Lung (tissue), 12 donors: ENCODE data around the gene B4GAT1. TPM values are rescaled to one million over a fixed set of nuclear protein-coding genes. Genes with fewer than 3 reads are reported as not detected.

Experiments
- ATAC-seq: fragments of 200-7000 bp; cut with Tn5 transposase; one replicate; pipeline ENCODE4 v1.9.1; 2020; ENCODE audit warnings: moderate number of reproducible peaks; ENCODE audit not compliant: insufficient read depth, low FRiP score
- DNase-seq, 3 donors: peaks; one replicate each; pipeline ENCODE4 v3.0.0-alpha.2; 2013 to 2017
- H3K27ac ChIP-seq, 2 donors: one replicate each; pipeline ENCODE4 v1.5.1; 2013; ENCODE audit warnings: mild to moderate bottlenecking in 2 of 2, moderate library complexity in 2 of 2, control low read depth in 1 of 2, inconsistent platforms in 1 of 2, low read depth in 1 of 2, low read length in 1 of 2
- H3K27me3 ChIP-seq, 3 donors: one replicate each; pipeline ENCODE4 v1.5.1; 2013; ENCODE audit warnings: low read length in 2 of 3; ENCODE audit not compliant: control insufficient read depth in 3 of 3, insufficient read depth in 3 of 3
- H3K36me3 ChIP-seq, 4 donors: one replicate each; pipeline ENCODE4 v1.5.1; 2013; ENCODE audit warnings: low read length in 4 of 4, mild to moderate bottlenecking in 1 of 4, moderate library complexity in 1 of 4; ENCODE audit not compliant: control insufficient read depth in 4 of 4, insufficient read depth in 4 of 4
- H3K4me1 ChIP-seq, 5 donors: one replicate each; pipeline ENCODE4 v1.5.1; 2013; ENCODE audit warnings: low read length in 5 of 5, mild to moderate bottlenecking in 2 of 5, moderate library complexity in 1 of 5; ENCODE audit not compliant: control insufficient read depth in 5 of 5, insufficient read depth in 5 of 5
- H3K4me3 ChIP-seq: one replicate; pipeline ENCODE4 v1.5.1; 2013; ENCODE audit warnings: mild to moderate bottlenecking, control low read depth, moderate library complexity
- H3K9ac ChIP-seq, 2 donors: one replicate each; pipeline ENCODE4 v1.5.1; 2013; ENCODE audit warnings: low read length in 2 of 2, control low read depth in 1 of 2; ENCODE audit not compliant: insufficient read depth in 1 of 2
- H3K9me3 ChIP-seq, 4 donors: one replicate each; pipeline ENCODE4 v1.5.1; 2013; ENCODE audit warnings: low read length in 3 of 4, mild to moderate bottlenecking in 1 of 4, moderate library complexity in 1 of 4; ENCODE audit not compliant: control insufficient read depth in 4 of 4, insufficient read depth in 3 of 4
- CTCF ChIP-seq: IDR thresholded peaks from 2 replicates; pipeline ENCODE4 v1.5.1; 2012; ENCODE audit warnings: mild to moderate bottlenecking; ENCODE audit errors: control extremely low read depth, extremely low read depth
- whole genome bisulfite sequencing, 2 donors: extraction: QIAGEN DNeasy Blood & Tissue Kit; methylation state at CpG; one replicate each; pipeline ENCODE4 v1.1.7; 2013; 5-methylcytosine and 5-hydroxymethylcytosine counted together
- polyA plus RNA-seq, 2 donors: library from polyadenylated mRNA; stranded (reverse); fragments of 200-250 nt; gene quantifications; one replicate each; pipeline ENCODE4 v1.2.1, GENCODE V29; 2013
- total RNA-seq, 2 donors: library from RNA; depleted of rRNA in 1 of 2; stranded (reverse); fragments of >200 nt in 1 of 2; gene quantifications; one replicate each; pipeline ENCODE4 v1.2.1, GENCODE V29; 2014 to 2021
- donor health status: control.
- donor health status: control.
- donor health status: Bipolar disorder and iron deficiency.
- donor health status: healthy.
- donor health status: DM: yes; HTN: yes; CAD: no.

Gene B4GAT1
- total and polyA plus RNA-seq, 4 donors: 18.2 to 28.0 (median 24.0) TPM

- WGBS, 2 donors: 29 to 33% methylated on average over 62 to 68 of the region's 68 CpGs
- peak overlapping the region; percentile 39 to 91 for H3K27ac ChIP-seq
- no peak for TF ChIP-seq CTCF
- ATAC-seq (no peak), DNase-seq (no peak)
- H3K4me3 ChIP-seq: peak overlapping the region; percentile 78
- H3K4me1 ChIP-seq: peaks cover 8 to 36% (median 19%) of the 10 kb centered on the region in 5 donors
- H3K9me3 ChIP-seq: peaks cover 0 to 2% (median 0%) of the 10 kb centered on the region in 4 donors
- H3K27me3 ChIP-seq: no peaks in the 10 kb centered on the region
- peaks cover 0 to 3% (median 2%) of the 10 kb centered on the region in 4 donors for H3K36me3 ChIP-seq
- peak overlapping the region in 1 of 2 donors; percentile 89 for H3K9ac ChIP-seq
Observed at GRCh38 chr11:66346476-66347424, 679 bp downstream of the B4GAT1 start.

GRCh38 chr11:66345316-66345649, 2.1 kb downstream of the B4GAT1 start:
- peaks cover 8 to 36% (median 19%) of the 10 kb centered on the region in 5 donors for H3K4me1 ChIP-seq
- no peaks in the 10 kb centered on the region for H3K27me3 ChIP-seq
- WGBS, 2 donors: 6 to 15% methylated on average over 7 of the region's 7 CpGs
- H3K36me3 ChIP-seq: peaks cover 0 to 18% (median 8%) of the 10 kb centered on the region in 4 donors
- peak overlapping the region; percentile 41 to 69 for H3K9ac ChIP-seq
- TF ChIP-seq CTCF: no peak
- H3K4me3 ChIP-seq: peak overlapping the region; percentile 43
- ATAC-seq (no peak), DNase-seq (no peak)
- peak overlapping the region; percentile 89 to 90 for H3K27ac ChIP-seq
- peaks cover 0 to 2% (median 0%) of the 10 kb centered on the region in 4 donors for H3K9me3 ChIP-seq

GRCh38 chr11:66344550-66345315, 2.7 kb downstream of the B4GAT1 start, which contains the start of gene BRMS1:
Gene BRMS1 (minus strand): TSS chr11:66345104. CDS start chr11:66342234, 2,870 bp downstream.
- no peak for TF ChIP-seq CTCF
- peaks cover 0 to 2% (median 0%) of the 10 kb centered on the region in 4 donors for H3K9me3 ChIP-seq
- H3K36me3 ChIP-seq: peaks cover 0 to 24% (median 9%) of the 10 kb centered on the region in 4 donors
- ATAC-seq (peak; percentile 80), DNase-seq (peak; percentile 97 to 99 (median 97))
- H3K27ac ChIP-seq: peak within 1 kb of the TSS; percentile 89 to 90
- H3K4me3 ChIP-seq: peak within 1 kb of the TSS; percentile 82
- peak within 1 kb of the TSS; percentile 69 to 80 for H3K9ac ChIP-seq
- peaks cover 8 to 36% (median 19%) of the 10 kb centered on the region in 5 donors for H3K4me1 ChIP-seq
- H3K27me3 ChIP-seq: no peaks in the 10 kb centered on the region
- 0 to 1% methylated on average over 59 of the region's 59 CpGs for WGBS, 2 donors
